ENCODE data around the gene NSDHL. TPM values are rescaled to one million over a fixed set of nuclear protein-coding genes. Genes with fewer than 3 reads are reported as not detected.

The NSDHL gene
- total and polyA plus RNA-seq, 5 donors from 2014 or later, result 8.4 to 27.4 (median 16.6) TPM

DNA sequence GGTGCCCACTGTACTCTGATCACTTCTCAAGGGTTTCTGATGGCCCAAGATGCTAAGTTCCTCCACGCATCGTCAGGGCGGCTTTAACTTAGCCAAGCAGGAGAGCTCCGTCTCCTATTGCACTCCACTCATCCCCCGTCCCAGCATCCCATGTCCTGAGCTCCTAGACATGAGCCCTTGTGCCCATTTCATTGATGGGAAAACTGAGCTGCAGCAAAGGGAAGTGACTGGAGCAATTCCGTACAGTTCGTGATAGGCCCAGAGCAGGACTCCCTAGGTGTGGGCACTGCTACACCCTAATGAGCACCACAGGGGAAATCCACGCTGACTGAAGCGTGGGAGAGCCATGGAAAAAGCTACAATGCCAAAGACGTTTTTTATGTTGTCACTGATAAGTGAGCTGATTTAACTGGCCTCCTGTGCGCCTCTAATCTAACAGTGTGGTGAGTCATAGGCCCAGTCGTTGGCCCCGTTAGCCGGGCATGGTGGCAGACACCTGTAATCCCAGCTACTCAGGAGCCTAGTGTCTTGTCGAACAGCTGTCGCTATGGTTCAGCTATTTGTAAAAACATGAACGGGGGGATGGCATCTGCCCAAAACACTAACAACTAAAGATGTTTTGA lies 14.9 kb downstream of the NSDHL start:
- Histone ChIP-seq H3K4me3 (ENCODE audit: low read depth, low read length) (no peak overlapping the region), H3K9me3 (ENCODE audit: control insufficient read depth in 2 of 2, low read length in 2 of 2) (no peaks in the 10 kb centered on the region), H3K4me1 (ENCODE audit: control insufficient read depth, insufficient read depth, low read length, poor library complexity, severe bottlenecking) (no peaks in the 10 kb centered on the region), H3K27ac (ENCODE audit: insufficient read depth, low read length, poor library complexity, severe bottlenecking) (no peak overlapping the region), H3K36me3 (ENCODE audit: control insufficient read depth, insufficient read depth, low read length) (peaks cover 13% of the 10 kb centered on the region), H3K27me3 (ENCODE audit: control insufficient read depth, insufficient read depth, low read length) (no peaks in the 10 kb centered on the region)
- no peak for ATAC-seq (ENCODE audit: low read depth in 2 of 2)
- Mint-ChIP-seq H3K27ac (no peak overlapping the region), H3K9me3 (no peaks in the 10 kb centered on the region), H3K36me3 (peaks cover 3% of the 10 kb centered on the region), H3K4me3 (no peak overlapping the region), H3K4me1 (peaks cover 0 to 7% (median 0%) of the 10 kb centered on the region in 4 donors), H3K27me3 (no peaks in the 10 kb centered on the region)
- DNase-seq, result no peak

- Mint-ChIP-seq H3K27ac (no peak overlapping the region), H3K4me1 (peaks cover 0 to 15% (median 0%) of the 10 kb centered on the region in 4 donors), H3K9me3 (peaks cover 0 to 1% (median 0%) of the 10 kb centered on the region in 7 donors), H3K36me3 (peaks cover 10% of the 10 kb centered on the region), H3K27me3 (no peaks in the 10 kb centered on the region), H3K4me3 (no peak overlapping the region)
- DNase-seq (no peak), ATAC-seq (ENCODE audit: low read depth in 2 of 2) (no peak)
- Histone ChIP-seq H3K9me3 (ENCODE audit: control insufficient read depth in 2 of 2, low read length in 2 of 2) (no peaks in the 10 kb centered on the region), H3K36me3 (ENCODE audit: control insufficient read depth, insufficient read depth, low read length) (peaks cover 15% of the 10 kb centered on the region), H3K27me3 (ENCODE audit: control insufficient read depth, insufficient read depth, low read length) (no peaks in the 10 kb centered on the region), H3K4me1 (ENCODE audit: control insufficient read depth, insufficient read depth, low read length, poor library complexity, severe bottlenecking) (no peaks in the 10 kb centered on the region), H3K27ac (ENCODE audit: insufficient read depth, low read length, poor library complexity, severe bottlenecking) (no peak overlapping the region), H3K4me3 (ENCODE audit: low read depth, low read length) (no peak overlapping the region)
Observed at GRCh38 chrX:152847281-152847680, 16.4 kb downstream of the NSDHL start.

DNA sequence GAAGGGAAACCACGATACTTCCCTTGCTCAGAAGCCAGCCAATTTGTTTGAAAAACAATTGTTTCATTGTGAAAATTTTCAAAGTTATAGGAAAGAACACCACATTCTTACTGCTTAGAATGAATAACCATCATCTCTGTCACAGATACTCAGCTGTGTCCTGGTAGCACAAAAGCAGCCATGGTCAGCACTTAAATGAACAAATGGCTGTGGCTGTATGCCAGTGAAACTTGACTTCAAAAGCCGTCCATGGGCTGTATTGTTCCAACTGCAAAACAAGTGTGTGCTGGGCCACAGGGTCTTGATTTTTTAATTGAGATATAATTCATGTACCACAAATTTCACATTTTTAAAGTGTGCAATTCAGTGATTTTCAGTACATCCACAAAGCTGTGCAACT lies 19.6 kb downstream of the NSDHL start:
- H3K27ac ChIP-seq (ENCODE audit: insufficient read depth, low read length, poor library complexity, severe bottlenecking), result no peak overlapping the region
- H3K4me3 ChIP-seq (ENCODE audit: low read depth, low read length), result no peak overlapping the region
- H3K9me3 Mint-ChIP-seq, result peaks cover 0 to 2% (median 0%) of the 10 kb centered on the region in 7 donors
- peaks cover 20% of the 10 kb centered on the region for H3K36me3 Mint-ChIP-seq
- no peak overlapping the region for H3K27ac Mint-ChIP-seq
- no peaks in the 10 kb centered on the region for H3K27me3 ChIP-seq (ENCODE audit: control insufficient read depth, insufficient read depth, low read length)
- ATAC-seq (ENCODE audit: low read depth in 2 of 2), result no peak
- no peaks in the 10 kb centered on the region for H3K4me1 ChIP-seq (ENCODE audit: control insufficient read depth, insufficient read depth, low read length, poor library complexity, severe bottlenecking)
- H3K9me3 ChIP-seq (ENCODE audit: control insufficient read depth in 2 of 2, low read length in 2 of 2), result no peaks in the 10 kb centered on the region
- H3K4me1 Mint-ChIP-seq, result peaks cover 0 to 15% (median 0%) of the 10 kb centered on the region in 4 donors
- H3K36me3 ChIP-seq (ENCODE audit: control insufficient read depth, insufficient read depth, low read length), result peaks cover 20% of the 10 kb centered on the region
- H3K4me3 Mint-ChIP-seq, result no peak overlapping the region
- DNase-seq, result no peak
- no peaks in the 10 kb centered on the region for H3K27me3 Mint-ChIP-seq

DNA sequence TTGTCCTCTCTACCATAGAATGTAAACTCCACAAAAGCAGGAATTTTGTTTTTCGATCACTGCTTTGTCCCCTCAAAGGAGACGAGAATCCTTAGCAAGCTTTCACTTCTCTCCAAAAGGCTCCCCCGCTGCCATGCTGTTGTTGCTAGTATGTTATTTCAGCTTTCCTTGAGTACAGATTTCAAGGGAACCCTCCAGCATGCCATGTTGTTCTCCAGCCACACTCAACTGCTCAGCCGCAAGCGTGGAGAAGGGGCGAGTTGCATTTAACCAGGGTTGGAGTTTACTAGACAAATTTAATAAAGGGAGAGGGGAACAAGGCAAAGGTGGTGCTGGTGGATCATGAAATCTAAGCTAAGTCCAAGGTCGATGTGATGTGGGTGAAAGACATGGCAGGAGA lies 23.1 kb downstream of the NSDHL start:
- DNase-seq (no peak), ATAC-seq (ENCODE audit: low read depth in 2 of 2) (no peak)
- Histone ChIP-seq H3K4me1 (ENCODE audit: control insufficient read depth, insufficient read depth, low read length, poor library complexity, severe bottlenecking) (no peaks in the 10 kb centered on the region), H3K4me3 (ENCODE audit: low read depth, low read length) (no peak overlapping the region), H3K9me3 (ENCODE audit: control insufficient read depth in 2 of 2, low read length in 2 of 2) (no peaks in the 10 kb centered on the region), H3K27me3 (ENCODE audit: control insufficient read depth, insufficient read depth, low read length) (no peaks in the 10 kb centered on the region), H3K27ac (ENCODE audit: insufficient read depth, low read length, poor library complexity, severe bottlenecking) (no peak overlapping the region), H3K36me3 (ENCODE audit: control insufficient read depth, insufficient read depth, low read length) (peaks cover 19% of the 10 kb centered on the region)
- peaks cover 20% of the 10 kb centered on the region for H3K36me3 Mint-ChIP-seq
- H3K27ac Mint-ChIP-seq, result no peak overlapping the region
- no peak overlapping the region for H3K4me3 Mint-ChIP-seq
- H3K9me3 Mint-ChIP-seq, result peaks cover 0 to 2% (median 0%) of the 10 kb centered on the region in 7 donors
- H3K4me1 Mint-ChIP-seq, result peaks cover 0 to 15% (median 0%) of the 10 kb centered on the region in 4 donors
- H3K27me3 Mint-ChIP-seq, result no peaks in the 10 kb centered on the region

GRCh38 chrX:152861116-152861515 lies 30.3 kb downstream of the NSDHL start:
- no peaks in the 10 kb centered on the region for H3K27me3 ChIP-seq (ENCODE audit: control insufficient read depth, insufficient read depth, low read length)
- Mint-ChIP-seq H3K27ac (peak overlapping the region in 1 of 3 donors; percentile 34), H3K9me3 (no peaks in the 10 kb centered on the region), H3K36me3 (peaks cover 7% of the 10 kb centered on the region), H3K4me3 (no peak overlapping the region), H3K27me3 (no peaks in the 10 kb centered on the region), H3K4me1 (no peaks in the 10 kb centered on the region)
- no peak overlapping the region for H3K27ac ChIP-seq (ENCODE audit: insufficient read depth, low read length, poor library complexity, severe bottlenecking)
- H3K4me3 ChIP-seq (ENCODE audit: low read depth, low read length), result no peak overlapping the region
- H3K9me3 ChIP-seq (ENCODE audit: control insufficient read depth in 2 of 2, low read length in 2 of 2), result no peaks in the 10 kb centered on the region
- DNase-seq (no peak), ATAC-seq (ENCODE audit: low read depth in 2 of 2) (no peak)
- H3K36me3 ChIP-seq (ENCODE audit: control insufficient read depth, insufficient read depth, low read length), result peaks cover 20% of the 10 kb centered on the region
- H3K4me1 ChIP-seq (ENCODE audit: control insufficient read depth, insufficient read depth, low read length, poor library complexity, severe bottlenecking), result no peaks in the 10 kb centered on the region

- no peak overlapping the region for H3K27ac Mint-ChIP-seq
- H3K36me3 ChIP-seq (ENCODE audit: control insufficient read depth, insufficient read depth, low read length), result peaks cover 23% of the 10 kb centered on the region
Observed at GRCh38 chrX:152861826-152862225, 31.0 kb downstream of the NSDHL start.

DNA sequence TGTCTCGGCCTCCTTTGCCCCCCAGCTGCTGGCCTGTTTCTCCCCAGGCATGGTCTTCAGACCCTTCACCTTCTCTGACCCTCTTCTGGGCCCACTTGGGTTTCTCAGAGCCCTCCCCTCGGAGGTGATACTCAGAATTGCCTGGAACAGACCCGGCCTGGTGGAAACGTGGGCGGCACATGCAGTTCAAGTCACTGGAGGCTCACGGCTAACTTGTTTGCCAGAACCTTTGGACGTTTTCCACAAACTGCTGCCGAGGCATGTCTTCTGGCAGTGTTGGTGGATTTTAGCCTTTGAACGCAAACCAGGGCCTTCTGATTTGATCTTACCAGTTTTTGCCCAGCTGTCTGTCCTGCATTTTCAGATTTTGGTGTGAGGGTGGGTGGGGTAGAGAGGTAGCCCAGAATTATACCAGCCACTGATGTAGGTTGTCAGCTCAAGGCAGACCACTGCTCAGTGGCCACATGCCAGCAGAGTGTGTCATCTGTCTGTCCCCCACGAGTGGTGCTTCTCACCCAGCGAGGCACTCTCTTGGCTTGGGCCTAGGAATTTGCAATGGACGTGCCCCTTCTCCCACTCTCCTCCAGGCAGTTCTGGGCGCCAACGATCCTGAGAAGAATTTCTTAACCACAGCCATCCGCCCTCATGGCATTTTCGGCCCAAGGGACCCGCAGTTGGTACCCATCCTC lies 34.5 kb downstream of the NSDHL start:
- H3K36me3 ChIP-seq (ENCODE audit: control insufficient read depth, insufficient read depth, low read length), result peaks cover 23% of the 10 kb centered on the region
- H3K27ac Mint-ChIP-seq, result no peak overlapping the region
- H3K4me3 Mint-ChIP-seq, result no peak overlapping the region
- ATAC-seq (ENCODE audit: low read depth in 2 of 2) (no peak), DNase-seq (no peak)
- peaks cover 7% of the 10 kb centered on the region for H3K36me3 Mint-ChIP-seq
- no peaks in the 10 kb centered on the region for H3K27me3 ChIP-seq (ENCODE audit: control insufficient read depth, insufficient read depth, low read length)
- H3K9me3 ChIP-seq (ENCODE audit: control insufficient read depth in 2 of 2, low read length in 2 of 2), result no peaks in the 10 kb centered on the region
- no peaks in the 10 kb centered on the region for H3K27me3 Mint-ChIP-seq
- no peak overlapping the region for H3K27ac ChIP-seq (ENCODE audit: insufficient read depth, low read length, poor library complexity, severe bottlenecking)
- H3K9me3 Mint-ChIP-seq, result no peaks in the 10 kb centered on the region
- H3K4me3 ChIP-seq (ENCODE audit: low read depth, low read length), result no peak overlapping the region
- no peaks in the 10 kb centered on the region for H3K4me1 Mint-ChIP-seq
- no peaks in the 10 kb centered on the region for H3K4me1 ChIP-seq (ENCODE audit: control insufficient read depth, insufficient read depth, low read length, poor library complexity, severe bottlenecking)

More at GRCh38 chrX:152861826-152862225, 31.0 kb downstream of the NSDHL start:
- Mint-ChIP-seq H3K27me3 (no peaks in the 10 kb centered on the region), H3K4me1 (no peaks in the 10 kb centered on the region), H3K4me3 (no peak overlapping the region), H3K36me3 (peaks cover 7% of the 10 kb centered on the region), H3K9me3 (no peaks in the 10 kb centered on the region)
- DNase-seq (no peak), ATAC-seq (ENCODE audit: low read depth in 2 of 2) (no peak)
- Histone ChIP-seq H3K27me3 (ENCODE audit: control insufficient read depth, insufficient read depth, low read length) (no peaks in the 10 kb centered on the region), H3K9me3 (ENCODE audit: control insufficient read depth in 2 of 2, low read length in 2 of 2) (no peaks in the 10 kb centered on the region), H3K4me1 (ENCODE audit: control insufficient read depth, insufficient read depth, low read length, poor library complexity, severe bottlenecking) (no peaks in the 10 kb centered on the region), H3K4me3 (ENCODE audit: low read depth, low read length) (no peak overlapping the region), H3K27ac (ENCODE audit: insufficient read depth, low read length, poor library complexity, severe bottlenecking) (no peak overlapping the region)

DNA sequence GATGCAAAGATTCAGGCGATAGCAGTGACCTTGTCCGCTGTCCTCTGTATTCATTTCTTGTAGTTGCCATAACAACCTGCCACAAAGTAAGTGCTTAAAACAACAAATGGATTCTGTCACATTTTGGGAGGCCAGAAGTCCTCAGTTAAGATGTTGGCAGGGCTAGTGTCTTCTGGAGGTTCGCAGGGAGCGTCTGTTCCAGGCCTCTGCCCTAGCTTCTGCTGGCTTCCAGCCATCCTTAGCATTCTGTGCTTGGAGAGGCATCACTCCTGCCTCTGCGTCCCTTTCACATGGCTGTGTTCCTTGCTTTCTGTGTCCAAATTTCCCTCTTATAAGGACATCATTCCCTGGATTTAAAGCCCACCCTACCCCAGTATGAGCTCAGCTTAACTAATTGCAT lies 35.5 kb downstream of the NSDHL start:
- H3K36me3 ChIP-seq (ENCODE audit: control insufficient read depth, insufficient read depth, low read length), result peaks cover 23% of the 10 kb centered on the region
- H3K27ac ChIP-seq (ENCODE audit: insufficient read depth, low read length, poor library complexity, severe bottlenecking), result no peak overlapping the region
- H3K27me3 ChIP-seq (ENCODE audit: control insufficient read depth, insufficient read depth, low read length), result no peaks in the 10 kb centered on the region
- H3K4me3 ChIP-seq (ENCODE audit: low read depth, low read length), result no peak overlapping the region
- Mint-ChIP-seq H3K36me3 (peaks cover 7% of the 10 kb centered on the region), H3K4me3 (no peak overlapping the region), H3K4me1 (no peaks in the 10 kb centered on the region), H3K9me3 (no peaks in the 10 kb centered on the region), H3K27ac (no peak overlapping the region), H3K27me3 (no peaks in the 10 kb centered on the region)
- H3K4me1 ChIP-seq (ENCODE audit: control insufficient read depth, insufficient read depth, low read length, poor library complexity, severe bottlenecking), result no peaks in the 10 kb centered on the region
- no peaks in the 10 kb centered on the region for H3K9me3 ChIP-seq (ENCODE audit: control insufficient read depth in 2 of 2, low read length in 2 of 2)
- no peak for ATAC-seq (ENCODE audit: low read depth in 2 of 2)
- DNase-seq, result no peak
